Activated T-cell treated with anti-CD3 and anti-CD28 coated beads for 1 hour (primary cell): ENCODE data around the gene SYT3.

ENCODE experiments used
- DNase-seq: peaks from one replicate; pipeline ENCODE4 v3.0.0-alpha.2; 2020; ENCODE audit warnings: low read depth

The SYT3 gene

DNA sequence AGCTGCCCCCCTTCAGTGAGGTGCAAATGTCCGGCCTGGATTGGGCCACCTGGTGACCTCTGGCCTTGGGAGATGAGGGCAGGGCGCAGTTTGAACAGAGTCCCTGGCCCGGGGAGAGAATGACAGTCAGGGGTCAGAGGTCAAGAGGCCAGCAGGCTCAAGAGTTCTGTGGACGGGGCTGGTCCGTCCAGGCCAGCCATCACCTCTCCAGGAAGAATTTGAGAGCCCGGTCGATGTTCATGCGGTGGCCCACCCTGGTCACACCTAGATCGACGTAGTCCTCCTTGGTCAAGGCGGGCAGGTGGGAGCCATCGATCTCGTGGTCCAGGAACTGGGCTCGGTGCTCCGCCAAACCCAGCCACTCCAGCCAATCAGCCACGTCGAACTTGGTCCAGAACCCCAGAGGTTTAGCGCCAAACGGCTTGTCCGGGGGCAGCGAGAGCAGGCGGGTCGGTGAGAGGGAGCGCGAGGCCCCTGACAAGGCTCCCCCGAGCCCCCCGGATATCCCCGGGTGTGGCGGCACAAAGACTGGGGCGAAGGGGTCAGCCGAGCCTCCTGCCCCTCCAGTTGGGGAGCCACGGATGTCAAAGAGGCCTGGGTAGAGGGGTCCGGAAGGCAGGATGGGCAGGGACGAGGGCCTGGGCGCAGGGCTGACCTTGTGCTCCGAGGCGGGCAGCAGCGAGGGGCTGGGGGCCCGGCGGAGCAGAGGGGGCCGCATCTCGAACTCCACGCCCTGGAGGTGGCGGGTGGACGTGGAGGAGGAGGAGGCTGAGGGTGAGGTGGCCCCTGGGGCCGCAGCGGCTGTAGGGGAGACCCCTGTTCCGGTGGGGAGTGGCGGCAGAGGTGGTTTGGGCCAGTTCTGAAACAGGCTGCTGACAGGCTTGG is 22.3 kb upstream of the SYT3 start:
- no peak for DNase-seq

DNA sequence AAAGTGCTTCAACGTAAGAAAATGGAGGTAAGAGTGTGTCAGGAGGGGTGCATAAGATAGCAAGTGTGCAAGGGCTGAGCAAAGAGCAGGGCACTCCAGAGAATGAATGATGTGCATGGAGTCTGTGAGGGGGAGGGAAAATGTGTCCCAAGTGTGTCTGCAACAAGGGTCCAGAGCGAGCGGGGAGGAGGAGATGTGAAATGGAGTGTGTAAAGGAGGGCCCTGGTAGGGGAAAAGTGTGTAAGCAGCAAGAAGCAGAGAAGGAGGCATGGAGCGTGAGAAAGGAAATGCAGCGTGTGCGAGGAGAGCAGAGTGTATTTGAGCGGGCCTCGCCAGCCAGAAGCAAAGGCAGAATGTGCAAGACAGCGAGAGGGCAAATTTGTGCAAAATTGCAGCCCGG is 21.3 kb upstream of the SYT3 start:
- no peak for DNase-seq

DNA sequence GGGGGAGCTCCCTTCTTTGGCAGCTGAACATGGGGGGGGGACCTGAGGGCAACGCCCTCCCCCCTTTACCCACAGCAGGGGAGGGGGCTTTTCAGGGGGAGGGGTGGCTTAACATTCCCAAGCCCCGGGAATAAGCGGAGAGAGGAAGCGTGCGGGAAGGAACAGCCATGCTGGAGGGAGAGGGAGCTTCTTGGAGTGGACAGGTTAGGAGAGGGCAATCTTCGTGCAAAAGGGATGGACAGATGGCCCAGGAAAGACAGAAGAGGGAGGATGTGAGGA is 20.3 kb upstream of the SYT3 start:
- DNase-seq, result no peak

DNA sequence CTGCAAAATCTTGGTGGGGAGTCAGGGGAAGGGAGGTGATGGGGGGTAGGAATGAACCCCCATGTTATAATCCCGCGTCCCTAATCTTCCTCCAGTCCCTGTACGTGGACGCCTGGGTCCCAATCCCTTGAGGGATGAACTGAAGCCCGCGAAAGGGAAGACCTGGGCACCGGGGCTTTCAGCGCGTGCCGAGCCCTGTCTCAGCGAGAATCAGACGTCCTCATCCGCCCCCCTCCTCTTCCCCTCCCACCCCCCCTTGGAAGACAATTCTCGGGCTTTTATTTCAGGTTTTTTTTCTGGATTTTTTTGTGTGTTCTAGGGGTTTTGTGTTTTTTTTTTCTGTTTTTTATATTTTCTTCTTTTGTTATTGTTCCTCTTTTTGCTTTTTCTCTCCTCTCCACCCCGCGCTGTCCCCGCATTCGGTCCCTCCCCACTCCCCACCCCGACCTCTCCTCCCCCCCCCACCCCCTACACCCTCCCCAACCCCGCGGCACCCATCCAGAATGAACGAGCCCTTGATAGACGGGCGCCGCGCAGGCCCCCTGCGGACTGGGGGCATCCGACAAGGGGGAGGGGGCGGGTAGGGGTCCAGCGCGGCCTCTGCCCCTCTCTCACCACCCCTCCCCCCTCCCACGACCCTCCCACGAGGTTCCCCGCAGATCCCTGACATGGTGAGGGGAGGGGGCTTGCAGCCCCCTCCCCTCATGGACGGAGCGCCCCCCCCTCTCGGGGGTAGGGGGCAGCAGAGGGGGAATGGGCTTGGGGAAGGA is 19.8 kb upstream of the SYT3 start:
- DNase-seq, result no peak

DNA sequence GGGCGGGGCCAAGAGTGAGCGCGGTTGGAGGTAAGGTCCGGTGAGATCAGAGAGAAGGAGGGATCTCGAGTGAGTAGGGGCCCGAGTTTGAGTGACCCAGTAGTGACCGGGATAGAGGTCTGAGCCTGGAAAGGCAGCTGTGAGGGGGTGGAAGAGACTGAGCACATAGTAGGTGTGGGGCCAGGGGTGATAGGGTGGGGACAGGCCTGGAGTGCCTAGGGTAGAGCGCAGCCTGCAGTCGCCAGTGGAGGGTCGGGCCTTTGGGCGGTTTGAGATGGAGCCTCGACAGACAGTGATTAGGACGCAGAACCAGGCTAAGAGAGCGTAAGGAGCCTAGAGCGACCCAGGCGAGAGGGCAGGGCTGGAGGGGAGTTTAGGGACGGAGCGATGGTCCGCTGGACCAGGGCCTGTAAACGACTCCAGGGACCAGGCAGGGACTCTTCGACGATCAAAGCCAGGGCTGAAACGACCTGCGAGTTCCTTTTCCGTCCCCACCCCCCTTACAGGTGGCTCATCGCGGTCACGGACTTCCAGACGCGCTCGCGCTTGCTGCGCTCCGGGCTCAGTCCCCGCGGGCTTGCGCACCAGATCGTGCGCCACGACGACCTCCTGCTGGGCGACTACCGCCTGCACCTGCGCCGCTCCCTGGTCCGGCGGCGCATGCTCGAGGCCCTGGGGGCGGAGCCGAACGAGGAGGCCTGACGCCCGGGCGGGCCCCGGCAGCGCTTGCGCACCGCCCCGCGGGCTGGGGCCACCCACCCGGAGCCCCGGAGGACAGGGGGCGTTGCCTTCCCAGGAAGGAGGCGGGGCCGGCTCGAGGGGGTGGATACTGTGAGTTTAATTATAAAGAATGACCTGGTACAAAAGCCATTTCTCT is 19.0 kb upstream of the SYT3 start:
- DNase-seq, result peak; percentile 25

DNA sequence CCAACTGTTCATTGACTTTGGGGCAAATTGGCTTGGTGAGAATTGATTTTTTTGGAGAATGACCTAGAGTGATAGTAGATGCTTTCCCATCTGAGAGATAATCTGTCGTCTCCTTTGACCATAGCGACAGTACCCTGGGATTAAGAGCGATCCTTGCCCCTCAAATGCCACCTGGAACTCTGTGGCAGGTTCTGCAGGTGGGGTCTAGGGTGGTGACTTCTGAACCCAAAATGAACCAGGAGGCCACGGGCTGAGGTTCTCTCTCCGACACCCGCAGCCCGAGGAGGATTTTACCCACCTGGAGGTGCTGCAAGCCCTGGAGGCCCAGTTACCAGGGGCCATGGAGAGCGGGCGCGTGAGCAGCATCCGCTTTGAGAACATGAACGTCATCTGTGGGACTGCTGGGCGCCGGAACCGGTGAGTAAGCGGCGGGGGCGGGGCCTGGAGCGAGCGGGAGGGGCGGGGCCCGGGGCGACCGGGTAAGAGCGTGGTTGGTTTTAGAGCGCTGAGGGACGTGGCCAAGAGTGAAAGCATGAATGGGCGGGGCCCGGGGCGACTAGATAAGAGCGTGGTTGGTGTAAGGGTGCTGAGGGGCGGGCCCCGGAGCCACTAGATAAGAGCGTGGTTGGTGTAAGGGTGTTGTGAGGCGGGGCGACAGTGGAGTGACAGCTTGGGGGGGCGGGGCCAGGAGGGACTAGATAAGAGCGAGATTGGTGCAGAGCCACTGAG is 18.2 kb upstream of the SYT3 start:
- DNase-seq, result peak; percentile 65

DNA sequence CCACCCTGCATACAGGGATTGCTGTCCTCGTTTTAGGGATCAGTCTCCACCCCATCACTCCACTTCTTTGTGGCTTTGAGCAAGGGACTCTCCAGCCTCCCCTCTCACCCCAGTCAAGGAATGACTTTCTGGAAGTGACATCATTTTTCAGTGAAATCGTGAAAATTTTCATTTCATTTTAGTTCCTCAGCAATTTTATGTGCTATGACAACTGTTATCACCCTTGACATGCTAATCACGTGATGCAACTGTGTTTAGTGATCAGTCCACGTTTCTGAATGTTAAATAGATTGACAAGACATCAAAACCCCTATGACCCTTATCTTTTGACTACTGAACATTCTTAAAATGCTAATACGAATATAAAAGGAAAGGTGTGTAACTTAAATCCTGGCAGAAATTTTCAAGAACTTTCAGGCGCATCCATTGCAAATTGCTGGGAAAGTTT is 17.6 kb upstream of the SYT3 start:
- DNase-seq, result no peak

DNA sequence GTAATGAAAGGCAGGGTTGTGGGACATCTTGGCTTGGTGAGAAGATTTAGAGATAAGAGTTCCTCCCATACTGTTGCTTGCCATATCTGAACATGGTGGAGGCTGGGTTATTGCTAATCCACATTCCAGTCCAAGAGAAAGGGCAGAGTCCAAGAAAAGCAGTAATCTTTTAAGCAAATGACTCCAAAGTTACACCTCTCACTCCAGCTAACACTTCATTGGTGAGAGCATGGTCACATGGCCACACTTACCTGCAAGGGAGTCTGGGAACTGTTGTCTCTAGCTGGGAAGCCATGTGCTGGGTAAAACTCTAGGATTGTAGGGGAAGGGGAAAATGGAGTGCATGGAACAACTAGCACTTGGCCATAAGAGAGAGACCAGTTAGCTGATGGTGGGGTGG is 15.2 kb upstream of the SYT3 start:
- DNase-seq, result no peak

DNA sequence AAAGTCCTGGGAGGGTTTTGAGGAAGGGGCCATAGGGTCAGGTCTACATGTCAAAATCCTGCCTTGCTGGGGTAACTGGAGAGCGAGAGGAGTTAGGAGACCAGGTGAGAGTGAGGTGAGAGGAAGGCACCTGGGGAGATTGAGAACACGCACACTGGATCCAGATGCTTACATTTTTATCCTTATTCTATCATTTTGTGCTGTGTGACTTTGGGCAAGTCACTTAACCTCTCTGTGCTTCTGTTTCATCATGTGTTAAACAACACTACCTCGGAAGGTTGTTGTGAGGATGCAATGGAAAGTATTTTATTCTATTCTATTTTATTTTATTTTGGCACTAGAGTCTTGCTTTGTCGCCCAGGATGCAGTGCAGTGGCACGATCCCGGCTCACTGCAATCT is 13.0 kb upstream of the SYT3 start:
- no peak for DNase-seq

DNA sequence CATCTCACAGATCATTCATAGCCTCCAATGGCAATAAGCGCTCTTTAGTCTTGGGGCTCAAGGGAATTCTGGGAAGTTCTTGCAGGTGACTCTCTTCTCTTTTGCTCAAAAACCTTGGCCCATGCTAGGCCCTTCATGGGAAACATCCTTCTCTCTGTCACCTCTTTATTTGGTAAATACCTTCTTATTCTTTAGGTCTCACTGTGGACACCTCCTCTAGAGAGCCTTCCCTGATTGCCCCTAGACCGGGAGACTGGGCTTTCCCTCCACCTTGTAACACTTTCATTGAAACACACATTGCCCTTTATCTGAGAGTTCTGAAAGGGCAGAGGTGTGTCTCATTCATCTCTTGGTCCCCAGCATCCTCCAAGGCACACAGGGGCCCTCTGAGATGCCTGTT is 11.5 kb upstream of the SYT3 start:
- DNase-seq, result no peak

DNA sequence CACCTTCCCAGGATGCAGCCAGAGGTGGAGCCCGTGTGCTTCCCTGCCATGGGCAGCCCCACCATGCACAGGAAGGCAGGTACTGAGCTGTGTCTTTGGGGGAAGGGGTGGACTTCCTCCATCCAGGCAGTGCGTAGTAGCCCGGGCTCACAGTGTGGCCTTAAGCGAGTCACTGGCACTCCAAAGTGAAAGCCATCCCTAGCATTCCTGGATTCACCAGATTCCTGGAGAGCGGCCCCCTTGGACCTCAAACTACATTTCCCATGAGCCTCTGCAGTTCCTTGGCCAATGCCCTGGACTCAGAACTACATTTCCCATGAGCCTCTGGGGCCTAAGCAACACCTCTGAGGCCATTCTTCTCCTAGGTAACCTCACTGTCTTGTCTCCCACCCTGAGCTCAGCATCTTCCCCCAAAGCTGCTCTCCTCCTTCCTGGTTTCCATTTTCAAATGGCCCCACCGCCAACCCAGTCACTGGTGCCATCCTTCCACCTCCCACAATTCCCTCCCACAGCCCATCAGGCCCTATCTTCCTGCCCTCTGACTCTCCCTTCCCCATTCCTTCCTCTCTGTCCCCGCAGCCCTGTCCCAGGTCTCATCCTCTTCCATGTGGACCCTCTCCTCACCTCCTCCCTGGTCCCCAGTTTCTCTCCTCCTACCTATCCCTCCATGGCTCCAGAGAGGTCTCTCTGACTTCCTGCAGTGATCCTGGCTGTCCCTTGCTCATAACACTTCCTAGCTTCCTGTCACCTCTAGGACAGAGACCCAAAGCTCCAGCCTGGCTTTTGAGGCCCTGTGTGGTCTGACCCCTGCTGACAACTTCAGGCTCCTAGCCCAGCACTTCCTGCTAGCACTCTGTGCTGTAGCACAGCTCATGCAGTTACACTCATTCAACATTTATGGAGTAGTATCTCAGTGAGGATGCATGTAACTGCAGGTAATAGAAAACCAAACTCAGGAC is 10.0 kb upstream of the SYT3 start, which contains the start of gene C19orf81:
TSS of gene C19orf81 (plus strand) at position 13 of the 959 bp plus-strand sequence. CDS start at position 13, 0 bp downstream.
- DNase-seq, result no peak

DNA sequence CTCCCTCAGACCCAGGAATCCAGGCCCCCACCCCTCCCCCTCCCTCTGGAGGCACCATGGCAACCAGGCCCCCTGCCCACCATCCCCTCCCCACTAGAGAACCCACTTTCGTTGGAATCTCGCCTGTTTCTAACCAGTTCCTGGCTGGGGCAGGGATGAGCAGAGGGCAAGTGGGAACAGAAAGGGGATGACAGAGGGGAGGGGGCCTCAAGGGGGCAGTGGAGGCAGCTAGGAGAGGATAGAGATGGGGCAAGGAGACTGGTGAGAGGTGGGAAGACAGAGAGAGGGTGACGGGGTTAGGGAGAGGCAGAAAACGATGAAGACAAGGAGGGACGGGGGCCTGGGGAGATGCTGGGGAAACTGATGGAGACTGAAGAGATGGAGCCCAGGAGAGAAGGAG is 9.0 kb upstream of the SYT3 start:
- no peak for DNase-seq

DNA sequence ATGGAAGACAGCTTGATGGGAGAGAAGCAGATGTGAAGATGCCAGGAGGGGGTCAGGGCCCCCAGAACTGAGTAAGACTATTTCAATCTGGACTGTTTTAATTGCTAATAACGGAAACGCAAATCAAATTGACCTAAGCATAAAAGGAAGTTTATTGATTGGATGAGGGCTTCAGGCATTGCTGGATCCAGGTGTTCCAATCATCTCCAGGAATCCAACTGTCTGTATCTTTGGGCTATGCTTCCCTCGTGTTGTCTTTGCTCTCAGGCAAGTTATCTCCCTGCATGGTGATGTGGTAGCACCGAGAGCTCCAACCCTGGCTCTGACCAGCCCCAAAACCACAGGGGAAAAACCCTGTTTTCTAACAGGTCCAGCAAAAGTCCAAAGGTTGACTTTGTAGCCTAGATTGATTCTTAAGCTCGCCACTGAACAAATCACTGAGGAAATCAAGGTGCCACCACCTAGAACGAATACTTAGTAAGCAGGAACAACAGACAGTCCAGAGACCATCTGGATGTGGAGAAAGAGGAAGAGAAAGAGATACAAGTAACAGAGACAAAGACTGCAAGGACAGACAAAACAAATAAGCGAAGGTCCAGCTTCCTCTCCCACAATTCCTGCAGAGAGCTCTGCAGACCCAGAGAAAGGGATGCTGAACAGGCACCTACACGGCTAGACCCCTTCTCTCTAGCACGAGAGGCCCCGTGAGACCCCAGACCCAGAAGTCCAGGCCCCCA is 8.4 kb upstream of the SYT3 start:
- no peak for DNase-seq

DNA sequence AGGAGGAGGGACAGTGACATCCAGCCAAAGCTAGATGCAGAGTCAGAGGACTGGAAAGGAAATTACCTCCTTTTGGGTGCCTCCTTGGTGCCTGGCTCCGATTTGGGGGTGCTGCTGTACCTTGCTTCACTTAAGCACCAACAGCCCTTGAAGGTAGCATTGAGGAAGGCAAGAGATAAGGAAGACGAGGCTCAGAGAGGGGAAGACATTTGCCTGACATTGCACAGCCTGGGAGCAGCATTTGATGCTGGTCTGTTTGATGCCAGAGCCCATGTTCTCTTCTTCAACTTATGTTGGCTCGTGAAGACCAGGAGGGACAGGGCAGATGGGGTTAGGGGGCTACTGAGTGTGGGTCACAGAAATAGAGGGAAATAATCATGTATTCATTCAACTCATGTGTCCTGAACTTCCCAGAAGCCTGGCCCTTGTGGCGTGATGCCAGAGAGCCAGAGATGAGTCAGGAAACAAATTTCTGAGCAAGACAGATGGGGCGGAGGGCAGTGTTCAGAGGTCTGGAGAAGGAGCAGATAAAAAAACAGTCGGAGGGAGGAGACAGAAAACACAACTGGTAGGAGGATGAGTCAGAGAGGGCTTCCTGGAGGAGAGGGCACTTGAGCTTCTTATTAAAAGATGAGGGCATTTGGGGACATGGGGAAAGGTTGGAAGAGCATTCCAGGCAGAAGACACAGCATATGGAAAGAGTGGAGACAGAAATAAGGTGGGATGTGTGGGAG is 6.6 kb upstream of the SYT3 start:
- DNase-seq, result no peak

DNA sequence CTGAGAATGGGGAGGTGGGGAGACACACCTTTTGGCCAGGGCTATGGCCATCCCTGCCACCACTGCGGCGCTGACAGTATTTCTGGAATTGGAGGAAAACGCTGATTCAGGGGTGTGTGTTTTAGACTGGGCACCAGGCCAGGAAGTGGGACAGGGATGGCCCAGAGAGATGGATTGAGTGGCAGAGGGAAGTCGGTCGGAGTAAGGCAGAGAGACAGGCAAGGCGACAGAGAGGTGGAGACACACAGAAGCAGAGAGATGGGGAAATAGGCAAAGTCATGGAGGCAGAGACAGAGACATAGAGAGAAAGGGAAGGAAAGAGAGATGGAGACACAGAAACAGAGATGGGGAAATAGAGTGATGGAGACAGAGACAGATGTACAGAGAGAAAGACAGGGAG is 5.4 kb upstream of the SYT3 start:
- DNase-seq, result no peak

DNA sequence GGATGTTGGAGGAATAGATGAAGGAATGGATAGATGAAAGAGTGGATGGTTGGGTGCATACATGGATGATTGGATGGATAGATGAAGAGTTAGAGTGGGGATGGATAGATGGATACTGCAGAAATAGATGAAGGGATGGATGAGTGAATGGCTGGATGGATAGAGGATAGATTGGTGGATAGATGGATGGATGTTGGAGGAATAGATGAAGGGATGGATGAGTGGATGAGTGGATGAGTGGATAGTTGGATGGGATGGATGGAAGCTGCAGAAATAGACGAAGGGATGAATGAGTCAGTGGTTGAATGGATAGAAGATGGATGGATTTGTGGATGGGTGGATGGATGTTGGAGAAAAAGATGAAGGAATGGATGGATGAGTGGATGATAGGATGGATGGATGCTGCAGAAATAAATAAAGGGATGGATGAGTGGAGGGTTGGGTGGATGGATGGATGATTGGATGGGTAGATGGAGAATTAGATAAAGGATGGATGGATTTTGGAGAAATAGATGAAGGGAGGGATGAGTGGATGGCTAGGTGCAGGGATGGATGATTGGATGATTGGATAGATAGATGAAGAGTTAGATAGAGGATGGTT is 4.7 kb upstream of the SYT3 start:
- no peak for DNase-seq

DNA sequence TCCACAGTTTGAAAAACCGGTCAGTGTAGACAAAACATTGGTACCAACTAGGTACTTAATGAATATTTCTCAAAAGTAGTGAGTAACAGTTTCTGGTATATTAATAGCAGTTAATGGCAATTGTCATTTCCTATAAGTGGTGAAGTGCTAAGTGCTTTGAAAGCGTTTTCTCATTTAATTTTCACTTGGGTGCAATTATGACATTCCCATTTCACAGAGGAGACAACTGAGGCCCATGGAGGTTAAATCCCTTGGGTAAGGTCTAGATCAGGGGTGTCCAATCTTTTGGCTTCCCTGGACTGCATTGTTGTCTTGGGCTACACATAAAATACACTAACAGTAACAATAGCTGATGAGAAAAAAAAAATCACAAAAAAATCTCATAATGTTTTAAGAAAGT is 687 bp upstream of the SYT3 start:
- no peak for DNase-seq

DNA sequence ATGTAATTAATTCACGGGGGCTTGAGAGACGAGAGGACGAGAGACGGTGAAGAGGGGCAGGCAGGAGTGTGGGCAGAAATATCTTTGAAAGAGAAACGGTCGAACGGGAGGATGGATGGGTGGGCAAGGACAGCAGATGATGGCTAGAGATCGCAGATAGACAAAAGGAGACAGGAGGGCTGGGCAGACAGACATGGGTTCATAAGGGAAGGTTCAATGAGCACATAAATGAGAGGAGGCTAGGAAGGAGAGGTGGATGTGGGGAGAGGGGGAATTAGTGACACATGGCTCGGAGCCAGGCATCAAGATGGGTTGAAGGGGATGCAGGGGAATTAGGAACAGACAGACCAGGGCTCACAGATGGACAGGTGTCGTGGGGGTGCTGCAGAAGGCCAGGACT is 1.1 kb downstream of the SYT3 start:
- DNase-seq, result no peak
